GM23338 (cell line): ENCODE results near the gene LYL1.
A peak's percentile ranks its signal among the peaks of the same experiment; 100 is the strongest.

ENCODE experiments used
- JUNB ChIP-seq: IDR thresholded peaks from one replicate; pipeline ENCODE4 v1.6.1; 2016; ENCODE audit warnings: antibody characterized with exemption; ENCODE audit not compliant: unreplicated experiment
- POLR2AphosphoS5 ChIP-seq: IDR thresholded peaks from 2 replicates; pipeline ENCODE4 v1.6.1; 2016; ENCODE audit warnings: antibody characterized with exemption, low read depth

DNA sequence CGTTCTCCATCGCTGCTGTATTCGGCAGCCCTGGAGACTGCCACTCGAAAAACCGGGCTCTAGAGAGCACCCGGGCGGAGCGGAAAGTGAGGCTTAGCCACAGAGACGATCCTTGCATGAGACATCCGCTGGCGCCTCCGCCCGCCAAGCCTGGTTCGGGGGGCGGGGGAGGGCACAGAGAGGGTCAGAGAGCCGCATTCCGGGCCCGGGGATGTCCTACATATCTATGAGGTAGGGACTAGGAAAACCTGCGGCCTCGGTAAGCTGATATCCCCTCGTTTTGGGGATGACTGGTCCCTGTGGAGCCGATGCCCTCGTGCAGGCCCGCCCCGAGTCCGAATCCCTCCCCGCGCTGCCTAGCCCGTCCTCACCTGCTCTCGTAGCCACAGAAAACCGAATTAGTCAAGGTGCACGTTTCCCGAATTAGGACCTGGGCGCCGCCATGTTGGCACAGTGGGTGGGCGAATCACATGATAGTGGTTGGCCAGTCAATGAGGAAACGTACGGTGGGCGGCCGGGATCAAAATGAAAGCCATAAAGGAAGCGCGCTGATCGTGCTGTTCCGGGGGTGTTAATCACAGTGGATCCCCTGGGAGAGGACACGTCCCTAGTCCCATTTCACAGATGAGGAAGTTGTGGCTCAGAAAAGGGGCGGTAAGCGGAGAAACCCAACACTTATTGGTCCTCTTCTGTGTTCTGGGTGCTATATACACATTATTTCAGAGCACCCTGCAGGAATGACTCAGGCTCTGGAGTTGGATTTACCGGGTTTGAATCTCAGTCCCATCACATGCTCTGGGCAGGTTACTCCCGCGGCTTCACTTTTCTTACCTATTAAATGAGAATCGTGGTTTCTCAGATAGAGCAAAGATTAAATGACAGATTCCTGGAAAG lies 13.9 kb upstream of the LYL1 start, which contains the start of gene TRMT1:
- peak; percentile 75 for TF ChIP-seq POLR2AphosphoS5
- TF ChIP-seq JUNB = no peak
